Mucosa of gallbladder (tissue), 1 donor: ENCODE measurements around the gene PEBP1. TPM values are rescaled to one million over a fixed set of nuclear protein-coding genes. Genes with fewer than 3 reads are reported as not detected.
"Not testable (repeated sequence)": the region's sequence is repeated elsewhere in the genome, so short reads cannot be mapped to it uniquely, and the experiment has no call there.

Experiments used
- DNase-seq: peaks from one replicate; pipeline ENCODE4 v3.0.0-alpha.2; 2020; ENCODE audit warnings: low spot score
- total RNA-seq: library from RNA; stranded (reverse); gene quantifications from one replicate; pipeline ENCODE4 v1.2.1, GENCODE V29; 2021
- donor health status: DM: no; HTN: no; CAD: no.

PEBP1 gene
- total RNA-seq, 1 donor from 2014 or later, result 246 TPM

DNA sequence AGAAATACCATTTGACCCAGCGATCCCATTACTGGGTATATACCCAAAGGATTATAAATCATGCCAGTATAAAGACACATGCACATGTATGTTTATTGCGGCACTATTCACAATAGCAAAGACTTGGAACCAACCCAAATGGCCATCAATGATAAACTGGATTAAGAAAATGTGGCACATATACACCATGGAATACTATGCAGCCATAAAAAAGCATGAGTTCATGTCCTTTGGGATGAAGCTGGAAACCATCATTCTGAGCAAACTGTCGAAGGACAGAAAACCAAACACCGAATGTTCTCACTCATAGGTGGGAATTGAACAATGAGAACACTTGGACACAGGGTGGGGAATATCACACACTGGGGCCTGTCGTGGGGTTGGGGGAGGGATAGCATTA is 6.5 kb upstream of the PEBP1 start:
- not testable (repeated sequence) for DNase-seq

- DNase-seq, result peak; percentile 46
Measured at GRCh38 chr12:118136559-118137003, 657 bp downstream of the PEBP1 start.

DNA sequence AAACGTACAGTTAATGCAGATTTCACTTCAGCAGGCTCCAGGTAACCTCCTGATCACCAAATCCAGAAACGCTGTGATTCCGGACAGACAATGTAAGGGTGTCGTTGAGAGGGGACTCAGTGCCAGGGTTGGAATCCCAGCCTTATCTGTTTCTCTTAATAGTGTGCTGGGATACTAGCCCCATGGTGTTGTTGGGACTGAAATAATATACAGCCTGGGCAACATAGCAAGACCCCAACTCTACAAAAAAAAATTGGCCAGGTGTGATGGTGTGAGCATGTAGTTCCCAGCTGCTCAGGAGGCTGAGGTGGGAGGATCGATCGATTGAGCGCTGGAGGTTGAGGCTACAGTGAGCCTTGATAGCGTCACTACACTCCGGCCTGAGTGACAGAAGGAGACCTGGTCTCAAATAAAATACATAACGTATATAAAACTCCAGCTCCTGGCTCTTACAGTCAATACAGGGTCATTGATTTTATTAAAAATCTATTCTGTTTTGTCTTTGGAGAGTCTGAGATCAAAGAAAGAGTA is 1.3 kb downstream of the PEBP1 start:
- no peak for DNase-seq

DNA sequence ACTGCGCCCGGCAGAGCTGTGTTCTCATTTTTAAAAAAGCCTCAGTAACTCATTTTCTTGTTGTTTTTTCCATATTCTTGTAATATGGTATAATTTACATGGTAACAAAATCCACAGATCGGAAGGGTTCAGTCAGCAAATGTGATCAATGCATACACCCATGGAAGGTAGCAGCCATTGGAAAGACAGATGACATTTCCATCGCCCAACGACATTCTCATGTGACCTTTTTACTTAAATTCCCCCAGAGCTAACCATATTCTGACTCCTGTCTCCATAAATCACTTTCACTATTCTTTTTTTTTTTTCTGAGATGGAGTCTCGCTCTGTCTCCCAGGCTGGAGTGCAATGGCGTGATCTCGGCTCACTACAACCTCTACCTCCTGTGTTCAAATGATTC is 4.9 kb downstream of the PEBP1 start:
- DNase-seq, result no peak

DNA sequence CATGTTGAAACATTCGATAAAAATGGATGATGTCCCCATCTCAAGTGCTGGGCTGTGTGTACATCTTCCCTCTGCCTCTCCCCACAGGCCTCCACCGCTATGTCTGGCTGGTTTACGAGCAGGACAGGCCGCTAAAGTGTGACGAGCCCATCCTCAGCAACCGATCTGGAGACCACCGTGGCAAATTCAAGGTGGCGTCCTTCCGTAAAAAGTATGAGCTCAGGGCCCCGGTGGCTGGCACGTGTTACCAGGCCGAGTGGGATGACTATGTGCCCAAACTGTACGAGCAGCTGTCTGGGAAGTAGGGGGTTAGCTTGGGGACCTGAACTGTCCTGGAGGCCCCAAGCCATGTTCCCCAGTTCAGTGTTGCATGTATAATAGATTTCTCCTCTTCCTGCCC is 8.6 kb downstream of the PEBP1 start:
- no peak for DNase-seq

GRCh38 chr12:118145113-118145797 is 9.3 kb downstream of the PEBP1 start:
- no peak for DNase-seq

GRCh38 chr12:118145798-118146156 is 9.9 kb downstream of the PEBP1 start:
- no peak for DNase-seq

DNA sequence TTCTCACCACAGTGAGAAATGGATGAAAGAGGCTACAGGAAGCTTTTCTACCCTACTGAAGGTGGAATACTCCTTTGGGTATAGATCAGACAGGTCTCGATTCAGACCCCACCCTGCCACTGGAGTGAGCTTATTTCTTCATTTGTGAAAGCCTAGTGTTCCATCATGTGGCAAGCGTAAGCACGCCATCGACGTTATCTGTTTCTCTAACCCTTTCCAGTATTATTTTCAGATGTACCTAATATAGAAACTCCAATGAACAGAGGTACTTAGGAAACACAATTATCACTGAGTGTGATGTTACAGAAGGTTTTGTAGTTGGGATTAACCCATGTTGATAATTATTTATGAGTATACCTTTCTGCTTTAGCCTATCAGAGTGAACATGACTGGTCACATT is 12.4 kb downstream of the PEBP1 start:
- no peak for DNase-seq

DNA sequence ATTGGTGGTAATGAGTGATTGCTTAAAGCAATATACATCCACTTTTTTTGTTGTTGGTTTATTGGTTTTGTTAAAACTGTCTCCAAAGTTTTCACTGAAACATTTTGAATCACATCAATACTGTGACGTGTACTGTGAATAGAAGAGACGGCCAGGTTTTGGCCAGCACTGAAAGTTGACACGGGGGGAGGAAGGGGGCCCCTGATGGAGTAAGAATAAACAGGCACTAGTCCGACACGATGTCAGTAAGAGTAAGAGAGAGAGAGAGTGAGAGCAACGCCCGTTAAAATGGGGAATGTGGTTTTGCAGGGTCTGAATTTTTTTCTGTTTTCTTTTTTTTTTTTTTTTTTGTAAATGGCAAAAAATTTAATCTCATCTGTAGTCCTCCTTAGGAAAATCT is 14.7 kb downstream of the PEBP1 start:
- no peak for DNase-seq

DNA sequence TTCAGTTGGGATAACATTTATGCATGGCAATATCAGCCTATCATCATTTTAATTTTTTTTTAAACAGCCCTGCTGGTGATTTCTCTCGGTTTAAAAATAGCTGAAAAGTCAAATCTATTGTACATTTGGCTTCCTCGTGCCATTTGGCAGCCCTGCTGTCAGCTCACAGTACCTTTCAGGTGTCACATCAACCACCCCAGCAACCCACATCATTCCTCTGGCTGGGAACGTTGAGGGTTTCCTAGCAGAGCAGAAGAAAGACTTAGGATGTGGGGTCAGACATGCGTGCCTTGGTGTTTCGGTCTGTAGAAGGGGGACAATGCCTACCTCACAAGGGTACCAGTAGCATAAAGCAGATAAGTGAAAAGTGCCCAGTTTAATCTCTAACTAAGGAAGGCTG is 15.8 kb downstream of the PEBP1 start:
- no peak for DNase-seq

DNA sequence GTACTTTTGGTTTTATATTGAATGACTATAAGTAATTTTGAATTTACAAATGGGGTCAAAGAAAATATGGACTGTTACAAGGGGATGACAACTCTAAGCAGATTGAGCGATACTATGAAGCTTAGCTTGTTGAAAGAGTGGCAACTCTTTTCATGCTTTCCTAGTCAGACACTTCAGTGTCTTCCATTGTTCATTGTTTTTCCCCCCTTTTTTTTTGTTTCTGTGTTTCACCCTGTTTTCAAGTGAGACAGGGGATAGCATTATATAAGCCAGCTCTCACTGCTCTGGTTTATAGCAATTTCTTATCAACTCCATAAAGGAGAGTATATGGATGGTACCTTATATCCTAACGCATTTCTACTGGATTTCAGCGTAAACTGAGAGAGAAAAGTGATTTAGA is 24.6 kb downstream of the PEBP1 start:
- no peak for DNase-seq

- DNase-seq, result no peak
Measured at GRCh38 chr12:118164798-118165486, 29.0 kb downstream of the PEBP1 start.

GRCh38 chr12:118166946-118167345 is 31.0 kb downstream of the PEBP1 start:
- DNase-seq, result no peak

DNA sequence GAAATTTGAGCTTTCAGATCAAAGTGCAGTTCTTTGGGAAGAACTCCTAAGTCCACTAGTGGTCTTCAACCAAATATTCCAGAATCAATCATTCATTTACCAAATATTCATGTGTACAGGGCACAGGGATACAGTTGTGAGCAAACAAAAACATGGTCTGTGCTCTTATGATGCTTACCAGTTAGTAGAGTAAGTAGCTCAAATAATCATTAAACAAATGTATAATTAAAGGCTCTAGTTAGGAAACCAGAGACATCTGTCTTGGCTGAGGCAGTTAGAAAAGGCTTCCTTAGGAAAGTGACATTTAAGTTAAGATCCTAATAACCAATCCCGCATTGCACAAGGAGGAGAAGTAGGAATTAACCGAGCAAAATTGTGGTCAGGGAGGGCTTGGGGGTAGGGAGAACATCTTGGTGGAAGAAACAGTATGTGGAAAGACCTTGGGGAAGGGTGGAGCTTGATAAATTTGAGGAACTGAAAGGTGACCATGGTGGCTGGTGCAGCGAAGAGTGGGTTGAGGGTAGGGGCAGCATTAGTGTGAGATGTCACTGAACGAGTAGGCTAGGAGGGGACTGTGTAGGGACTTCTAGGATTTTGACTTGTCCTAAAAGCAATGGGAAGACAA is 40.0 kb downstream of the PEBP1 start:
- DNase-seq, result no peak

- DNase-seq, result no peak
Measured at GRCh38 chr12:118183155-118183554, 47.2 kb downstream of the PEBP1 start.

- no peak for DNase-seq
Measured at GRCh38 chr12:118183711-118184110, 47.8 kb downstream of the PEBP1 start.

- no peak for DNase-seq
Measured at GRCh38 chr12:118185602-118186397, 49.9 kb downstream of the PEBP1 start.

GRCh38 chr12:118187751-118188435 is 52.0 kb downstream of the PEBP1 start:
- no peak for DNase-seq

DNA sequence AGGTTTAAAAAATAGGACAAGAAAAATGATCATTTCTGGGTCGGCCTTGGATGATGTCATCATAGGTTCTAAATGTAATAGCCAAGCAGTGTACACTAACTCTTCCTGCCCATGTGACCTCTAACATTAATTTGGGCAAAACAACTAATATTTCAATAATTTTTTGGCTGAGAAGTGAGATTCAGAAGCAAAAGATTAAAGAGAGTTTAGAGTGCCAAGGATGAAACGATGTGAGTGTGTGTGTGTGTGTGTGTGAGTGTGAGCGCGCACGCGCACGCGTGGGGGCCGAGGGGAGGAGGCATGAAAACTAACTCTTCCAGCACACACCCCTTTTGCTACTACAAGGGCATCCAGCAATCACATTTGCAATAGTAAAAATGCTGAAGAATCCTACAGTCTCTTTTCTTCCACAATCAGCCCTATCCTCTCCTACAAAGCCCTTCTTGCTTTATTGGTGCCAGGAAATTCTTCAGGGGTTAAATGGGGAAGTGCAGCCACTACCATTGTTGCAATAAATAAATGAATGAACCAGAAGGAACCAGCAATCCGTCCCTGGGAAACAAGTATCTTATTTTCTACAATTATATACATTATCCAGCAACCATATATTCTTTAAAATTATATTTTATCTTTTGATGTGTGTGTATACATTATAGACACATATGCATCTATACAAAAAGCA is 52.9 kb downstream of the PEBP1 start:
- DNase-seq, result no peak

DNA sequence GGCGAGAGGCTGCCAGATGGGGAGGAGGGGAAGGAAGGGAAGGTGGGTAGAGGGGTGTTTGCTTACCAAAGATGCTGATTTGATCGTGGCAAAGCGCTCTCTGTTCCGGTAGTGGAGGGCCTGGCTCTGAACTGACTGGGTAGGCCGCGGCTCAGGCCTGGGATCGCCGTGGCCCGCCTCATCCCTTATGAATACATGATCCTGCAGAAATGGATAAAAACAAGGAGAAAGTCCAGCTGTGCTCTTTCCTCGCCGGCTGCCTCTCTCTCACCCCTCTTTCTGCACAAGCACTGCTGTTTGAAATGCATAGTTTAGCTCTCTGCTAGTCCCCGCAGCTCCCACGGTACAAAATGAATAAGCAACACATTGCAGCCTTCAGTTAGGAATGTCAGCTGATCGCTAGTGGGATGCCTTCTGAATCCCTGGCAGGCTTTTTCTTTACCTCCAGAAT is 53.8 kb downstream of the PEBP1 start:
- DNase-seq, result no peak

GRCh38 chr12:118190266-118190665 is 54.3 kb downstream of the PEBP1 start:
- no peak for DNase-seq
